ENCODE data around the gene SMARCAD1. TPM values are rescaled to one million over a fixed set of nuclear protein-coding genes. Genes with fewer than 3 reads are reported as not detected.

Gene SMARCAD1
- total and polyA plus RNA-seq, 9 donors: 10.2 to 30.5 (median 20.3) TPM

GRCh38 chr4:94256828-94257227 lies 49.2 kb downstream of the SMARCAD1 start:
- Histone ChIP-seq H3K27ac (no peak overlapping the region), H3K4me1 (ENCODE audit: insufficient read depth) (no peaks in the 10 kb centered on the region), H3K27me3 (no peaks in the 10 kb centered on the region), H3K36me3 (no peaks in the 10 kb centered on the region), H3K4me3 (no peak overlapping the region), H3K9me3 (no peaks in the 10 kb centered on the region)
- intact Hi-C loops (cut with DNase I): no loop called here
- DNase-seq: no peak
- TF ChIP-seq EP300 (IDR thresholded peaks at IDR 0.05): no peak
- TF ChIP-seq CTCF (IDR thresholded peaks at IDR 0.05): no peak
- TF ChIP-seq POLR2A (IDR thresholded peaks at IDR 0.05): no peak

DNA sequence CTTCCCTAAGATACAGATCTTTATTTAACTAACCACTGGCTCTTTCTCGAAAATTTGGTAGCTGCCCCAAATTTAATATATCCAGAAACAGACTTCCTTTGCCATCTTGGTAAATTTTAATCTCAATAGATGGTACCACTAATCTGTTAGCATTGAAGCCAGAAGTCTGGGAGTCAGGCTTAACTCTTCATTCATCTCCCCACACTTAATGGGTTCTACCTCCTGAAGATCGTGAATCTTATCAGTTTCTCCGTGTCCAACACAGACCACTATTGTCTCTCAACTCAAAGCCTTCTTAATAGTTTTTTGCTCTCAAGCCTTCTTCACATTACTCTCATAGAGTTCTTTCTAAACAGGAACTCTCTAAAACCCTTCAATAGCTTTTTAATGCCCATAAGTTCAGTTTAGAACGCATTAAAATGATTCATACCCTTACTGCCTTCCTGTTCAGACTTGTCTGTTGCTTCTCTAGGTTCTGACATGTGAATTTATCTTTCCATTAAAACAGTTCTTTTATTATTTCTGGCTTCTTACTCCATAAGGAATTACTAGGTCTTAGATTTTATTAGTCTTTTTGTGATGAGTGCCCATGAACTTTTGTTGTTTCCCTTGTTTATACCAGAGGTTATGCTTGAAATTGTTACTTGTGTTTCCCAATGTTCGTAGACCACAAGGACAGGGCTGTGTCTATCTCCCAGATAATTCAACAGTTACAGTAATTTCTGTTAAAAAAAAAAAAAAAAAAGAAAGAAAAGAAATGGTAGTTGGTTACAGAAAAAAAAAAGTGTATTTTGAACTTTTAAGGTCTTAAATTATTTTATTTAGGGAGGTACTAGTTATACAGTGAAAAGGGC lies 54.7 kb downstream of the SMARCAD1 start:
- H3K4me1 ChIP-seq (ENCODE audit: insufficient read depth): no peaks in the 10 kb centered on the region
- H3K27ac ChIP-seq: no peak overlapping the region
- 90 to 96% (median 95%) methylated on average over 5 of the region's 5 CpGs for WGBS, 3 donors
- no peaks in the 10 kb centered on the region for H3K27me3 ChIP-seq
- H3K36me3 ChIP-seq: no peaks in the 10 kb centered on the region
- no peak overlapping the region for H3K4me3 ChIP-seq
- no peak for DNase-seq
- no peak for TF ChIP-seq CTCF (IDR thresholded peaks at IDR 0.05)
- no peak for TF ChIP-seq POLR2A (IDR thresholded peaks at IDR 0.05)
- no peak for TF ChIP-seq EP300 (IDR thresholded peaks at IDR 0.05)
- no peaks in the 10 kb centered on the region for H3K9me3 ChIP-seq
- intact Hi-C loops (cut with DNase I): no loop called here

- Histone ChIP-seq H3K9me3 (no peaks in the 10 kb centered on the region), H3K27ac (no peak overlapping the region), H3K4me1 (ENCODE audit: insufficient read depth) (no peaks in the 10 kb centered on the region), H3K27me3 (no peaks in the 10 kb centered on the region), H3K4me3 (no peak overlapping the region), H3K36me3 (no peaks in the 10 kb centered on the region)
- intact Hi-C loops (cut with DNase I): no loop called here
- no peak for DNase-seq
- WGBS, 3 donors: 94 to 98% (median 97%) methylated on average over 4 of the region's 4 CpGs
- TF ChIP-seq POLR2A (IDR thresholded peaks at IDR 0.05): no peak
Observed at GRCh38 chr4:94267037-94267436, 59.4 kb downstream of the SMARCAD1 start.

DNA sequence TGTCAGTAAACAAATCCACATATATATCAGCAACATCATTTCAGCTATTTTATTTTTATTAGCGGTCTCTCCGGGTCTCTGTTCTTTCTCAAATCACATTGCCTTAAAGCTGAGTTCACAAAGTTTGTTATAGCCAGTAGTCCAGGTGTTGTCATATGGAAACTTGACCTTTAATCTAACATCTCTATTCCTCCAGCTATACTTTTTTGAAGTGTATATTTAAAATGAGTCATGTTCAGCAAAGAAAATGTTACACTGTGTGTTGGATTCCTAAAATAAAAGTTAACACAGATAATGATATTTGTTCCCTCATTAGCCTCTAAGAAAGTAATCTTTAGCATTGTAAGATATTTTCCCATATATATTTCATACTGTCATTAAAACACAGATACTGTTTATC lies 63.6 kb downstream of the SMARCAD1 start:
- H3K27ac ChIP-seq: no peak overlapping the region
- 68 to 86% (median 70%) methylated on average over 2 of the region's 2 CpGs for WGBS, 3 donors
- H3K4me1 ChIP-seq (ENCODE audit: insufficient read depth): no peaks in the 10 kb centered on the region
- no peaks in the 10 kb centered on the region for H3K36me3 ChIP-seq
- H3K9me3 ChIP-seq: no peaks in the 10 kb centered on the region
- no peaks in the 10 kb centered on the region for H3K27me3 ChIP-seq
- intact Hi-C loops (cut with DNase I): no loop called here
- TF ChIP-seq CTCF (IDR thresholded peaks at IDR 0.05) (no peak), EP300 (IDR thresholded peaks at IDR 0.05) (no peak), POLR2A (IDR thresholded peaks at IDR 0.05) (no peak)
- no peak for DNase-seq
- H3K4me3 ChIP-seq: no peak overlapping the region

GRCh38 chr4:94274912-94275311 lies 67.2 kb downstream of the SMARCAD1 start:
- Histone ChIP-seq H3K4me3 (no peak overlapping the region), H3K4me1 (ENCODE audit: insufficient read depth) (no peaks in the 10 kb centered on the region), H3K27me3 (no peaks in the 10 kb centered on the region), H3K27ac (no peak overlapping the region), H3K36me3 (no peaks in the 10 kb centered on the region), H3K9me3 (no peaks in the 10 kb centered on the region)
- intact Hi-C loops (cut with DNase I): no loop called here
- no peak for DNase-seq
- WGBS, 3 donors: 89 to 96% (median 91%) methylated on average over 3 of the region's 3 CpGs
- TF ChIP-seq EP300 (IDR thresholded peaks at IDR 0.05) (no peak), POLR2A (IDR thresholded peaks at IDR 0.05) (no peak), CTCF (IDR thresholded peaks at IDR 0.05) (no peak)

All from ovary (tissue), 9 donors.